Subcutaneous adipose tissue (tissue), 4 donors: ENCODE results near the gene PRKCD. TPM values are rescaled to one million over a fixed set of nuclear protein-coding genes. Genes with fewer than 3 reads are reported as not detected.

Experiments used
- total RNA-seq, 4 donors: library from RNA; depleted of rRNA; stranded (reverse); fragments of >200 nt; gene quantifications; one replicate each; pipeline ENCODE4 v1.1.0, GENCODE V29; 2016
- TF ChIP-seq, protein P1 (sequence below): fragments of 450-650 bp; IDR thresholded peaks from one replicate; pipeline ENCODE4 v1.5.1; 2016; ENCODE audit warnings: low read depth, mild to moderate bottlenecking, control low read depth, antibody characterized with exemption, moderate library complexity

Gene PRKCD
- total RNA-seq, 4 donors from 2014 or later = 26.2 to 84.0 (median 48.0) TPM

GRCh38 chr3:53158765-53159155, 2.2 kb upstream of the PRKCD start:
- TF ChIP-seq, protein P1, sequence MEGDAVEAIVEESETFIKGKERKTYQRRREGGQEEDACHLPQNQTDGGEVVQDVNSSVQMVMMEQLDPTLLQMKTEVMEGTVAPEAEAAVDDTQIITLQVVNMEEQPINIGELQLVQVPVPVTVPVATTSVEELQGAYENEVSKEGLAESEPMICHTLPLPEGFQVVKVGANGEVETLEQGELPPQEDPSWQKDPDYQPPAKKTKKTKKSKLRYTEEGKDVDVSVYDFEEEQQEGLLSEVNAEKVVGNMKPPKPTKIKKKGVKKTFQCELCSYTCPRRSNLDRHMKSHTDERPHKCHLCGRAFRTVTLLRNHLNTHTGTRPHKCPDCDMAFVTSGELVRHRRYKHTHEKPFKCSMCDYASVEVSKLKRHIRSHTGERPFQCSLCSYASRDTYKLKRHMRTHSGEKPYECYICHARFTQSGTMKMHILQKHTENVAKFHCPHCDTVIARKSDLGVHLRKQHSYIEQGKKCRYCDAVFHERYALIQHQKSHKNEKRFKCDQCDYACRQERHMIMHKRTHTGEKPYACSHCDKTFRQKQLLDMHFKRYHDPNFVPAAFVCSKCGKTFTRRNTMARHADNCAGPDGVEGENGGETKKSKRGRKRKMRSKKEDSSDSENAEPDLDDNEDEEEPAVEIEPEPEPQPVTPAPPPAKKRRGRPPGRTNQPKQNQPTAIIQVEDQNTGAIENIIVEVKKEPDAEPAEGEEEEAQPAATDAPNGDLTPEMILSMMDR = no peak

GRCh38 chr3:53159156-53160060, 1.6 kb upstream of the PRKCD start:
- TF ChIP-seq, protein P1 = no peak

GRCh38 chr3:53160061-53160659, 849 bp upstream of the PRKCD start:
- TF ChIP-seq, protein P1 = no peak

DNA sequence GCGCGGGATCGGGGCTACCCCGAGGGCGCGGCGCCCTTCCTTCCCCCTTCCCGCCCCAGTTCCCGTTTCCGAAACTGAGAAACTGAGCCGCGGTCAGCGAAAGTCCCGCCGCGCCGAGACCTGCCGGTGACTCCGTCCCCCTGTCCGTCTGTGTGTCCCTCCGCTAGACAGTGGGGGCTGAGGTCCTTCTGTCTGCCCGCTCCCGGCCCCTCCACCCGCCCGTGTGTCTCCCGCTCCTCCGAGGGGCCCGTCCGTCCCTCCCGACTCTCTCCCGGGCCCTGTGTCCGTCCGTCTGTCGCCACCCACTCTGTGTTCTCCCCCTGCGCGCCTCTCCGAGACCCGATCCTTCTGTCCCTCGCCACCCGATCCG, 426 bp downstream of the PRKCD start:
- TF ChIP-seq, protein P1 = no peak

GRCh38 chr3:53161820-53162671, 1.0 kb downstream of the PRKCD start:
- TF ChIP-seq, protein P1 = no peak

GRCh38 chr3:53162672-53163443, 1.8 kb downstream of the PRKCD start:
- TF ChIP-seq, protein P1 = no peak
